ENCODE measurements around the gene ACAP1.

The ACAP1 gene

GRCh38 chr17:7296189-7296861, 40.0 kb upstream of the ACAP1 start:
- Histone ChIP-seq H3K27ac (no peak overlapping the region), H3K4me3 (ENCODE audit: low read depth in 1 of 2, low read length in 1 of 2) (peak overlapping the region in 1 of 2 experiments; percentile 39), H3K36me3 (no peaks in the 10 kb centered on the region), H3K4me1 (ENCODE audit: control insufficient read depth in 1 of 2, insufficient read depth in 1 of 2, low read depth in 1 of 2, low read length in 1 of 2) (peaks cover 18 to 26% of the 10 kb centered on the region in 2 experiments), H3K27me3 (peaks cover 89% of the 10 kb centered on the region), H3K9me3 (no peaks in the 10 kb centered on the region)
- peak; percentile 91 for TF ChIP-seq CTCF (IDR thresholded peaks at IDR 0.05)

GRCh38 chr17:7304179-7304578, 32.1 kb upstream of the ACAP1 start:
- Histone ChIP-seq H3K36me3 (no peaks in the 10 kb centered on the region), H3K9me3 (no peaks in the 10 kb centered on the region), H3K27ac (no peak overlapping the region), H3K4me1 (ENCODE audit: control insufficient read depth in 1 of 2, insufficient read depth in 1 of 2, low read depth in 1 of 2, low read length in 1 of 2) (peaks cover 23% of the 10 kb centered on the region in 2 experiments), H3K4me3 (ENCODE audit: low read depth in 1 of 2, low read length in 1 of 2) (no peak overlapping the region), H3K27me3 (peaks cover 14% of the 10 kb centered on the region)
- TF ChIP-seq CTCF (IDR thresholded peaks at IDR 0.05), result no peak

- H3K36me3 ChIP-seq, result peaks cover 19% of the 10 kb centered on the region
- peak within 1 kb of the TSS; percentile 98 for H3K27ac ChIP-seq
- H3K9me3 ChIP-seq, result no peaks in the 10 kb centered on the region
- H3K4me1 ChIP-seq (ENCODE audit: control insufficient read depth in 1 of 2, insufficient read depth in 1 of 2, low read depth in 1 of 2, low read length in 1 of 2), result peaks cover 30 to 32% of the 10 kb centered on the region in 2 experiments
- TF ChIP-seq CTCF (IDR thresholded peaks at IDR 0.05), result no peak
- peak within 1 kb of the TSS; percentile 75 to 82 for H3K4me3 ChIP-seq (ENCODE audit: low read depth in 1 of 2, low read length in 1 of 2)
- no peaks in the 10 kb centered on the region for H3K27me3 ChIP-seq
These were observed 29.2 kb upstream of the ACAP1 start, which contains the start of gene EIF5A for GRCh38 chr17:7306911-7307685. Gene EIF5A (plus strand): TSS chr17:7307628. CDS start chr17:7309636, 2,008 bp downstream.

GRCh38 chr17:7307686-7308624, 28.4 kb upstream of the ACAP1 start:
- H3K27me3 ChIP-seq, result no peaks in the 10 kb centered on the region
- H3K36me3 ChIP-seq, result peaks cover 28% of the 10 kb centered on the region
- no peaks in the 10 kb centered on the region for H3K9me3 ChIP-seq
- no peak for TF ChIP-seq CTCF (IDR thresholded peaks at IDR 0.05)
- peak overlapping the region; percentile 98 for H3K27ac ChIP-seq
- peak overlapping the region; percentile 75 to 82 for H3K4me3 ChIP-seq (ENCODE audit: low read depth in 1 of 2, low read length in 1 of 2)
- peaks cover 30 to 32% of the 10 kb centered on the region in 2 experiments for H3K4me1 ChIP-seq (ENCODE audit: control insufficient read depth in 1 of 2, insufficient read depth in 1 of 2, low read depth in 1 of 2, low read length in 1 of 2)

All from neutrophil (primary cell).